Ascending aorta (tissue), 2 donors: Measurements from ENCODE around the gene ABHD18. TPM values are rescaled to one million over a fixed set of nuclear protein-coding genes. Genes with fewer than 3 reads are reported as not detected.

Experiments used
- DNase-seq, 2 donors: peaks; one replicate each; pipeline ENCODE4 v3.0.0-alpha.2; 2019; ENCODE audit warnings: low spot score in 2 of 2
- H3K27ac ChIP-seq, 2 donors: fragments of 200-600 bp; sonication (generic); one replicate each; pipeline ENCODE4 v1.5.1; 2016 to 2017; ENCODE audit warnings: mild to moderate bottlenecking in 1 of 2
- H3K27me3 ChIP-seq: fragments of 200-600 bp; sonication (generic); one replicate; pipeline ENCODE4 v1.5.1; 2017
- H3K36me3 ChIP-seq, 2 donors: fragments of 200-600 bp; sonication (generic); one replicate each; pipeline ENCODE4 v1.5.1; 2016
- H3K4me1 ChIP-seq, 2 donors: fragments of 200-600 bp; sonication (generic); one replicate each; pipeline ENCODE4 v1.5.1; 2016 to 2017; ENCODE audit warnings: mild to moderate bottlenecking in 1 of 2
- H3K4me3 ChIP-seq, 2 donors: fragments of 200-600 bp; sonication (generic); one replicate each; pipeline ENCODE4 v1.5.1; 2016 to 2017; ENCODE audit warnings: mild to moderate bottlenecking in 1 of 2
- H3K9me3 ChIP-seq, 2 donors: fragments of 200-600 bp; sonication (generic); one replicate each; pipeline ENCODE4 v1.5.1; 2016
- CTCF ChIP-seq, 3 experiments: fragments of 200-600 bp in 2 of 3; fragments of 450-650 bp in 1 of 3; sonication (generic) in 2 of 3; IDR thresholded peaks; one replicate each; pipeline ENCODE4 v1.5.1; 2016 to 2019; ENCODE audit warnings: antibody characterized with exemption in 3 of 3, mild to moderate bottlenecking in 1 of 3, moderate library complexity in 1 of 3
- intact Hi-C: fragments of 100-400 bp; cut with DNase I; formaldehyde crosslinking; loops from one replicate; pipeline ENCODE4 v1.15.1; 2023
- total RNA-seq: library from RNA; depleted of rRNA; stranded (reverse); fragments of >200 nt; gene quantifications from one replicate; pipeline ENCODE4 v1.1.0, GENCODE V29; 2016

Gene ABHD18
- total RNA-seq, 1 donor from 2014 or later: 3.5 TPM

- H3K36me3 ChIP-seq: peaks cover 4 to 10% of the 10 kb centered on the region in 2 donors
- H3K4me3 ChIP-seq: no peak overlapping the region
- no peaks in the 10 kb centered on the region for H3K4me1 ChIP-seq
- no peak for TF ChIP-seq CTCF (IDR thresholded peaks at IDR 0.05)
- no peaks in the 10 kb centered on the region for H3K9me3 ChIP-seq
- DNase-seq: no peak
- H3K27ac ChIP-seq: no peak overlapping the region
- no peaks in the 10 kb centered on the region for H3K27me3 ChIP-seq
- intact Hi-C loops: no loop called here
Measured at GRCh38 chr4:127997534-127998388, 32.6 kb downstream of the ABHD18 start.

- TF ChIP-seq CTCF (IDR thresholded peaks at IDR 0.05): no peak
- peaks cover 5 to 13% of the 10 kb centered on the region in 2 donors for H3K36me3 ChIP-seq
- H3K9me3 ChIP-seq: no peaks in the 10 kb centered on the region
- H3K4me3 ChIP-seq: no peak overlapping the region
- DNase-seq: no peak
- no peaks in the 10 kb centered on the region for H3K4me1 ChIP-seq
- intact Hi-C loops: no loop called here
- H3K27ac ChIP-seq: no peak overlapping the region
- H3K27me3 ChIP-seq: no peaks in the 10 kb centered on the region
Measured at GRCh38 chr4:128006592-128006991, 41.4 kb downstream of the ABHD18 start.

- no peaks in the 10 kb centered on the region for H3K9me3 ChIP-seq
- no peaks in the 10 kb centered on the region for H3K4me1 ChIP-seq
- no peaks in the 10 kb centered on the region for H3K27me3 ChIP-seq
- no peak overlapping the region for H3K4me3 ChIP-seq
- no peak for DNase-seq
- TF ChIP-seq CTCF (IDR thresholded peaks at IDR 0.05): no peak
- H3K27ac ChIP-seq: no peak overlapping the region
- peaks cover 14 to 23% of the 10 kb centered on the region in 2 donors for H3K36me3 ChIP-seq
- intact Hi-C loops: no loop called here
Measured at GRCh38 chr4:128009428-128009827, 44.2 kb downstream of the ABHD18 start.

GRCh38 chr4:128025319-128025718 is 60.1 kb downstream of the ABHD18 start:
- Histone ChIP-seq H3K27ac (no peak overlapping the region), H3K4me3 (no peak overlapping the region), H3K4me1 (no peaks in the 10 kb centered on the region), H3K9me3 (no peaks in the 10 kb centered on the region), H3K36me3 (peaks cover 39 to 81% of the 10 kb centered on the region in 2 donors), H3K27me3 (no peaks in the 10 kb centered on the region)
- no peak for TF ChIP-seq CTCF (IDR thresholded peaks at IDR 0.05)
- DNase-seq: no peak
- intact Hi-C loops: no loop called here

GRCh38 chr4:128029907-128030306 is 64.7 kb downstream of the ABHD18 start:
- Histone ChIP-seq H3K4me3 (no peak overlapping the region), H3K36me3 (peaks cover 16 to 56% of the 10 kb centered on the region in 2 donors), H3K9me3 (no peaks in the 10 kb centered on the region), H3K27ac (no peak overlapping the region), H3K4me1 (no peaks in the 10 kb centered on the region), H3K27me3 (no peaks in the 10 kb centered on the region)
- TF ChIP-seq CTCF (IDR thresholded peaks at IDR 0.05): no peak
- DNase-seq: no peak
- intact Hi-C loops: no loop called here
